ENCODE results near the gene IDH3A. TPM values are rescaled to one million over a fixed set of nuclear protein-coding genes. Genes with fewer than 3 reads are reported as not detected.

Gene IDH3A
- total RNA-seq, 3 donors from 2014 or later (not counting 1 experiment from before 2014, with no cell fraction given), result 43.5 to 55.1 (median 53.3) TPM

- ATAC-seq (no peak), DNase-seq (no peak)
- no peak overlapping the region for H3K4me3 ChIP-seq (ENCODE audit: low read length)
- TF ChIP-seq, protein P1, sequence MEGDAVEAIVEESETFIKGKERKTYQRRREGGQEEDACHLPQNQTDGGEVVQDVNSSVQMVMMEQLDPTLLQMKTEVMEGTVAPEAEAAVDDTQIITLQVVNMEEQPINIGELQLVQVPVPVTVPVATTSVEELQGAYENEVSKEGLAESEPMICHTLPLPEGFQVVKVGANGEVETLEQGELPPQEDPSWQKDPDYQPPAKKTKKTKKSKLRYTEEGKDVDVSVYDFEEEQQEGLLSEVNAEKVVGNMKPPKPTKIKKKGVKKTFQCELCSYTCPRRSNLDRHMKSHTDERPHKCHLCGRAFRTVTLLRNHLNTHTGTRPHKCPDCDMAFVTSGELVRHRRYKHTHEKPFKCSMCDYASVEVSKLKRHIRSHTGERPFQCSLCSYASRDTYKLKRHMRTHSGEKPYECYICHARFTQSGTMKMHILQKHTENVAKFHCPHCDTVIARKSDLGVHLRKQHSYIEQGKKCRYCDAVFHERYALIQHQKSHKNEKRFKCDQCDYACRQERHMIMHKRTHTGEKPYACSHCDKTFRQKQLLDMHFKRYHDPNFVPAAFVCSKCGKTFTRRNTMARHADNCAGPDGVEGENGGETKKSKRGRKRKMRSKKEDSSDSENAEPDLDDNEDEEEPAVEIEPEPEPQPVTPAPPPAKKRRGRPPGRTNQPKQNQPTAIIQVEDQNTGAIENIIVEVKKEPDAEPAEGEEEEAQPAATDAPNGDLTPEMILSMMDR (IDR thresholded peaks at IDR 0.05), result no peak
- H3K36me3 Mint-ChIP-seq, result no peaks in the 10 kb centered on the region
- H3K27me3 ChIP-seq (ENCODE audit: control insufficient read depth, insufficient read depth, low read length), result no peaks in the 10 kb centered on the region
- no peaks in the 10 kb centered on the region for H3K36me3 ChIP-seq (ENCODE audit: control insufficient read depth, insufficient read depth, low read length)
- no peak overlapping the region for H3K27ac Mint-ChIP-seq
- no peaks in the 10 kb centered on the region for H3K4me1 Mint-ChIP-seq
- H3K9me3 ChIP-seq (ENCODE audit: control insufficient read depth, insufficient read depth, low read length), result no peaks in the 10 kb centered on the region
- no peaks in the 10 kb centered on the region for H3K9me3 Mint-ChIP-seq
- H3K4me3 Mint-ChIP-seq, result no peak overlapping the region
- no peak overlapping the region for H3K27ac ChIP-seq (ENCODE audit: low read length)
- H3K4me1 ChIP-seq (ENCODE audit: control insufficient read depth, insufficient read depth, low read length), result no peaks in the 10 kb centered on the region
- WGBS (ENCODE audit: insufficient coverage), result 83% methylated on average over 10 of the region's 10 CpGs
- intact Hi-C loops (cut with micrococcal nuclease), result no loop called here
- H3K27me3 Mint-ChIP-seq (ENCODE audit: low read depth in 2 of 2), result peaks cover 3 to 12% of the 10 kb centered on the region in 2 donors
Observed at GRCh38 chr15:78212008-78212407, 62.8 kb downstream of the IDH3A start.

DNA sequence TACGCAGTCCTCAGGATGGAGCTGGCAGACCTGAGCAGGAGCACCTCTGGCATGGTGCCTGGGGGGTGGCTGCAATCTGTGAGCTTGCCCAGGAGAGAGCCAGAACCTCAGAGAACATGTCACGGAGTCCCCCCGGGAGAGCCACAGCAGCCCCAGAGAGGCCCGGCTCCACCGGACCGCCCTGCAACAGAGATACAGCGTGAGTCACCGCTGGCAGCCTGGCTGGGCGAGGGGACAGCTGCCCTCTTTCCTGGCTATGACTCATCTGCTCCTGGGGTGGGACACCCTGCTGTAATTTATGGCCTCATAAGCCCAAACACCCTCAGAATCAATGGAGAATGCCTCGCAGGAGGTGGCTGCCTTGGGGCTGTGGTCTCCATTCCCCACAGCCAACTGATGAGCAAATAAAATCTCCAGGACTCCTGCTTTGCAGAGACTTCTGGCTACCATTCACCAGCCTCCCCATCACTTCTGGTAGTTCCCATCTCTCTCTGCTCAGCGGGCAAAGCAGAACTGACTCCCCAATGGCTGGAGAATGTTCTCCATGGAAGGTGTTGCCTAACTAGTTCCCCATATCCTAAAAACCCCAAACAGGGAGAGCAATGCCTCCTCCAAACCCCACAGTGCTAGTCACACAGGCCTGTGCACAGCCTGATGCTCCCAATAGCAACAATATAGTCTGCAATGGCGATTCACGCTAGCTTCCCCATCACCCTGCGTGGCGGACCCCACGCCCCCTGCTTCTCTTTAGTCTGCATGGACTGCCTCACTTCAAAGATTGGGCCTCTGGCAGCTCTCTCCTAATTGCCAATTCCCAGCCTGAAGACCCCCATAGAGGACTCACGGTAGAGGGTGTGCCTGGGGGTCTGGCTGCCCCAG is 63.6 kb downstream of the IDH3A start:
- no peak overlapping the region for H3K4me3 Mint-ChIP-seq
- peaks cover 3 to 12% of the 10 kb centered on the region in 2 donors for H3K27me3 Mint-ChIP-seq (ENCODE audit: low read depth in 2 of 2)
- H3K4me1 ChIP-seq (ENCODE audit: control insufficient read depth, insufficient read depth, low read length), result no peaks in the 10 kb centered on the region
- no peak overlapping the region for H3K4me3 ChIP-seq (ENCODE audit: low read length)
- intact Hi-C loops (cut with micrococcal nuclease), result no loop called here
- DNase-seq (no peak), ATAC-seq (no peak)
- H3K27ac ChIP-seq (ENCODE audit: low read length), result no peak overlapping the region
- TF ChIP-seq, protein P1 (IDR thresholded peaks at IDR 0.05), result no peak
- H3K36me3 ChIP-seq (ENCODE audit: control insufficient read depth, insufficient read depth, low read length), result no peaks in the 10 kb centered on the region
- no peaks in the 10 kb centered on the region for H3K4me1 Mint-ChIP-seq
- no peaks in the 10 kb centered on the region for H3K27me3 ChIP-seq (ENCODE audit: control insufficient read depth, insufficient read depth, low read length)
- no peaks in the 10 kb centered on the region for H3K9me3 Mint-ChIP-seq
- WGBS (ENCODE audit: insufficient coverage), result 84% methylated on average over 17 of the region's 17 CpGs
- no peaks in the 10 kb centered on the region for H3K9me3 ChIP-seq (ENCODE audit: control insufficient read depth, insufficient read depth, low read length)
- H3K36me3 Mint-ChIP-seq, result no peaks in the 10 kb centered on the region
- H3K27ac Mint-ChIP-seq, result no peak overlapping the region

DNA sequence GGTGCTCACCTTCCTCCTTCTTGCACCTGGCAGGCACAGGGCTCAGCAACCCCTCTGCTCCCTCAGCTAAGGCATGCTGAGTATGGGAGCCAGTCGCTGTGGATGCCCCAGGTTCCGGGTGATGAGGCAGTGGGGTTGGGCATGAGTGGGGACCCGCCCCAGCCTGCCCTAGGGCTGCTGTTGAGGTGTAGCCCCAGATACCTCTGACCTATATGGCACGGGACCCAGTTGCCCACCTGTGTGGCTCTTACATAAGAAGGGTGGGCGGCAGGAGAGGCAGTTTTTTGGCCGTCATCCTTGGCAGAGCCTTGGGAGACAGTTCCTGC is 64.2 kb downstream of the IDH3A start:
- no peaks in the 10 kb centered on the region for H3K9me3 Mint-ChIP-seq
- no peak overlapping the region for H3K4me3 Mint-ChIP-seq
- Histone ChIP-seq H3K27me3 (ENCODE audit: control insufficient read depth, insufficient read depth, low read length) (no peaks in the 10 kb centered on the region), H3K27ac (ENCODE audit: low read length) (no peak overlapping the region), H3K4me3 (ENCODE audit: low read length) (no peak overlapping the region), H3K9me3 (ENCODE audit: control insufficient read depth, insufficient read depth, low read length) (no peaks in the 10 kb centered on the region), H3K36me3 (ENCODE audit: control insufficient read depth, insufficient read depth, low read length) (no peaks in the 10 kb centered on the region), H3K4me1 (ENCODE audit: control insufficient read depth, insufficient read depth, low read length) (no peaks in the 10 kb centered on the region)
- TF ChIP-seq, protein P1 (IDR thresholded peaks at IDR 0.05), result no peak
- WGBS (ENCODE audit: insufficient coverage), result 84% methylated on average over 6 of the region's 6 CpGs
- H3K27me3 Mint-ChIP-seq (ENCODE audit: low read depth in 2 of 2), result peaks cover 3 to 12% of the 10 kb centered on the region in 2 donors
- no peaks in the 10 kb centered on the region for H3K4me1 Mint-ChIP-seq
- ATAC-seq, result no peak
- H3K36me3 Mint-ChIP-seq, result no peaks in the 10 kb centered on the region
- H3K27ac Mint-ChIP-seq, result no peak overlapping the region
- no peak for DNase-seq
- intact Hi-C loops (cut with micrococcal nuclease), result no loop called here

- no peaks in the 10 kb centered on the region for H3K36me3 Mint-ChIP-seq
- WGBS (ENCODE audit: insufficient coverage), result 82% methylated on average over 4 of the region's 4 CpGs
Observed at GRCh38 chr15:78213956-78214355, 64.8 kb downstream of the IDH3A start.

More at GRCh38 chr15:78213956-78214355, 64.8 kb downstream of the IDH3A start:
- no peaks in the 10 kb centered on the region for H3K4me1 ChIP-seq (ENCODE audit: control insufficient read depth, insufficient read depth, low read length)
- Mint-ChIP-seq H3K9me3 (no peaks in the 10 kb centered on the region), H3K4me1 (no peaks in the 10 kb centered on the region), H3K4me3 (no peak overlapping the region), H3K27me3 (ENCODE audit: low read depth in 2 of 2) (peaks cover 3 to 12% of the 10 kb centered on the region in 2 donors), H3K27ac (no peak overlapping the region)
- H3K9me3 ChIP-seq (ENCODE audit: control insufficient read depth, insufficient read depth, low read length), result no peaks in the 10 kb centered on the region
- intact Hi-C loops (cut with micrococcal nuclease), result no loop called here
- no peaks in the 10 kb centered on the region for H3K36me3 ChIP-seq (ENCODE audit: control insufficient read depth, insufficient read depth, low read length)
- no peak overlapping the region for H3K27ac ChIP-seq (ENCODE audit: low read length)
- TF ChIP-seq, protein P1 (IDR thresholded peaks at IDR 0.05), result no peak
- no peak overlapping the region for H3K4me3 ChIP-seq (ENCODE audit: low read length)
- ATAC-seq (no peak), DNase-seq (no peak)
- H3K27me3 ChIP-seq (ENCODE audit: control insufficient read depth, insufficient read depth, low read length), result no peaks in the 10 kb centered on the region

Measured in natural killer cell (primary cell).